HG03064 (cell line): ENCODE results near the gene OR51B2.
"Not testable (repeated sequence)": the region's sequence is repeated elsewhere in the genome, so short reads cannot be mapped to it uniquely, and the experiment has no call there.

Experiments used
- ATAC-seq: cut with Tn5 transposase; IDR thresholded peaks from one replicate; pipeline ENCODE4 v1.9.1; 2021; ENCODE audit warnings: low read depth; ENCODE audit not compliant: unreplicated experiment

Gene OR51B2, protein sequence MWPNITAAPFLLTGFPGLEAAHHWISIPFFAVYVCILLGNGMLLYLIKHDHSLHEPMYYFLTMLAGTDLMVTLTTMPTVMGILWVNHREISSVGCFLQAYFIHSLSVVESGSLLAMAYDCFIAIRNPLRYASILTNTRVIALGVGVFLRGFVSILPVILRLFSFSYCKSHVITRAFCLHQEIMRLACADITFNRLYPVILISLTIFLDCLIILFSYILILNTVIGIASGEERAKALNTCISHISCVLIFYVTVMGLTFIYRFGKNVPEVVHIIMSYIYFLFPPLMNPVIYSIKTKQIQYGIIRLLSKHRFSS

GRCh38 chr11:5324197-5324596 lies at the start of gene OR51B2:
OR51B2 (minus strand) TSS chr11:5324297; CDS start chr11:5324297, 0 bp downstream.
- no peak for ATAC-seq

DNA sequence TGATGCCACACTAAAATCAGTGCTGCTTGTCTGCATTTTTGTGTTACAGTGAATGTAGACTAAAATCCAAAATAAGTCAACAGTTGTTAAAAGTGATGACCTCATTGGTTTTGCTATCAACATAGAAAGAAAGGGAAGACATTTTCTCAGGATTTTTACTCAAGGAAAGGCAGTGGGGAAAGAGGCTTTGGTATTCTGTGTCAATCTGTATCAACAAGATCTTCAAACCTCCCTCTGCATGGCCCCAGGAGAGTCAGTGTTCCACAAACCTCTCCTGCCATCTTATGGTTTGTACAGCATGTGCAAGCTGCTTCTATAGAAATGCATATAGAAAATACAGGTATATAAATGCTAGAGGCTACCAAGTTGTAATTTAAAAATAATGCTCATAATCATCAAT lies 45.7 kb upstream of the OR51B2 start:
- peak; percentile 60 for ATAC-seq

GRCh38 chr11:5368502-5369043 lies 44.5 kb upstream of the OR51B2 start:
- peak; percentile 52 for ATAC-seq

DNA sequence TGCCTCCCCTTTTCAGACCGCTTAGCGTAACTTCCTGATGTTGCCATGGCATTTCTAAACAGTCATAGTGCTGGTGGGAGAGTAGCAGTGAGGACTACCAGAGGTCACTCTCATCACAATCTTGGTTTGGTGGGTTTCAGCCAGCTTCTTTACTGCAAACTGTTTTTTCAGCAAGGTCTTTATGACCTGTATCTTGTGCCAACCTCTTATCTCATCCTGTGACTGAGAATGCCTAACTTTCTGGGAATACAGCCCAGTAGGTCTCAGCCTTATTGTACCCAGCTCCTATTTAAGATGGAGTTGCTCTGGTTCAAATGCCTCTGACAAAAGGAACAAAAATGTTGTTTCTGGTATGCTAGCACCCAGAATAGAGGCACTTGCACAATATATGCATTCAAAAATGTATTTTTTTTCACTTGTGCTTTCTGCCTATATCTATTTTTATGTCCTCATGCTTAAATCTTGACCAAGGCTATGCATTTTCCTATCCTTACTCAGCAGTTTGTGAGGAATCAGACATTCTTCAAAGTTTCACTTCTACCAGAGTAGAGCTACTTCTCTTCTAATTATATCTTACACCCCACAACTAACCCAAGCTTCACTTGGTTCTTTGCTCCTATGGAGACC lies 43.5 kb upstream of the OR51B2 start:
- ATAC-seq: no peak

DNA sequence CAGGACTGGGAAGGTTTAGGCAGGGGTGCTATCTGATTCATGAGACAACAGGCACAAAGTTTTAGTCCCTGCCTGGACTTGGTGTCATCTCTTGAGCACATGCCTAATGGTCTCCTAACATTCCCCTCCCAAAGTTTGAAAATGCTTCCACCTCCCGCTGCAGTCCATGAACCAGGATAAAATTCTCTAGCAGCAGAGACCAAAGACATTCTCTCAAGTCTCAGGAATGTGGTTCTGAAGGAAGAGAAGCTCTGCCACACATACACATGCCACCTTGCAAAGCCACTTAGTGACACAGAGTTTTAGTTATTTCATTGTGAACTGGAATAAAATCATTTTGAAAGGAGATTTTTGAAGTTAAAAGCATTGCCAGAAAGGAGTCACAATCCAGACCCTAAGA lies 42.8 kb upstream of the OR51B2 start:
- ATAC-seq: no peak

DNA sequence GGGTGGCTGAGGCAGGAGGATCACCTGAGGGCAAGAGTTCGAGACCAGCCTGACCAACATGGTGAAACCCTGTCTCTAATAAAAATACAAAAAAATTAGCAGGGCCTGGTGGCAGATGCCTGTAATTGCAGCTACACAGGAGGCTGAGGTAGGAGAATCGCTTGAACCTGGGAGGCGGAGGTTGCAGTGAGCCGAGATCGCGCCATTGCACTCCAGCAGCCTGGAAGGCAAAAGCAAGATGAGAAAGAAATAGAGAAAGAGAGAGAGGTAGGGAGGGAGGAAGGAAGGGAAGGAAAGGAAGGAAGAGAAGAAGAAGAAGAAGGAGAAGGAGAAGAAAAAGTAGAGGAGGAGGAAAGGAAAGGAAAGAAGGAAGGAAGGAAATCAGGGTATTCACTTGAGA lies 42.3 kb upstream of the OR51B2 start:
- ATAC-seq: not testable (repeated sequence)

DNA sequence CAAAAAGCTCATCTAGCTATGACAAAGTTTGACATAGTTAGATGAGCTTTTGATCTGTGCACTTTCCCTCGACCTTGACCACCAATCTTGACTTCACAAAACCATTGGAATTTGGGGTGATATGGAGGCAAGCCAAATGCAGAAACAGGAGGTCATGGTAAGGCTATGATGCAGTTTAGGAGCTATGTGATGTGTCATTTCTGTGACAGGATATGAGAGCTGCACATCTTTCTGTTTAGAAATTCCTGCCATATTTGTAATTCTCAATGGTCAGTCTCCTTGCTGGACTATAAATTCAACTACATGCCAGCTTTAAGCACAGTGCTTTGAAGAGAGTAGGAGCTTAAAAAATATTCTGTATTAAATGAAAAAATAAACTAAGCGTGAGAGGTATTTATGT lies 40.1 kb upstream of the OR51B2 start:
- ATAC-seq: no peak

DNA sequence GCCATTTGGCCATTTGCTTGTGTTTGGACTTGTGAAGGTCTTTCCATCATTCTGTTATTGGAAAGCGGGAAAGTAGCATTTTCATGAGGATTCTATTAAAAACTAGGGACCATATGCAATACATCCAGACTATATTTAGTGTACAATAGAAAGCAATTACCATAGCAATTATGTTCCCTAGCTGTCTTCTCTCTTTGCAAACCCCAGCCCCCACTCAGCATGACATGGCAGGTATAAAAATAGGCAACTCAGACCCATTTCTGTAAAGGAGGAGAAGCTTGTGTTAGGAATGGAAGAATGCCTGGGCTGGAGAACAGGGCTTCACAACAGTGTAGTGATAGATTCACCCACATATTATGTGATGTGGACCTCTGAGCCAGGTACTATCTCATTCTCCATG lies 39.6 kb upstream of the OR51B2 start:
- no peak for ATAC-seq

- ATAC-seq: no peak
Measured at GRCh38 chr11:5362017-5362625, 38.0 kb upstream of the OR51B2 start.

DNA sequence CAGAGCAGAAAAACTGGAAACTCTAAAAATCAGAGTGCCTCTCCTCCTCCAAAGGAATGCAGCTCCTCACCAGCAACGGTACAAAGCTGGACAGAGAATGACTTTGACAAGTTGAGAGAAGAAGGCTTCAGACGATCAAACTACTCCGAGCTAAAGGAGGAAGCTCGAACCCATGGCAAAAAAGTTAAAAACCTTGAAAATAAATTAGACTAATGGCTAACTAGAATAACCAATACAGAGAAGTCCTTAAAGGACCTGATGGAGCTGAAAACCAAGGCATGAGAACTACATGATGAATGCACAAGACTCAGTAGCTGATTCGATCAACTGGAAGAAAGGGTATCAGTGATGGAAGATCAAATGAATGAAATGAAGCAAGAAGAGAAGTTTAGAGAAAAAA lies 31.9 kb upstream of the OR51B2 start:
- not testable (repeated sequence) for ATAC-seq

DNA sequence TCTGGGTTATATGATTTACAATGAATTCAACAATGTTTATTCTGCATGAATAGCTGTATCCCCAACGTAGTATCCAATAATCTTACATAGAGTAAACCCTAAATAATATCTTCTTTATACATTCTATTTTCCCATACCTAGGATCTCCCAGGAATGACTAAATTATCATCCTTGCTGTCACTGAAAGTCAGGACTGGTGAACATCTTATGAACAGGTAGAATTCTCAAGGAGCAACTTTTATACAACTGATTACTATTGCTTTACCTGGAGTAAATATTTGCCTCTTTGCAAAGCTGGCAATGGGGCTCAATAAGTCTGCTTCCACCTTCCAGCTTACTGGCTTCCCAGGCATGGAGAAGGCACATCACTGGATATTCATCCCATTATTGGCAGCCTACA lies 27.1 kb upstream of the OR51B2 start, which contains the start of gene OR51B6:
Gene OR51B6, plus strand, starts transcription at position 301 of the 400 bp plus-strand sequence. Its CDS starts 0 bp downstream, at position 301.
- ATAC-seq: no peak

DNA sequence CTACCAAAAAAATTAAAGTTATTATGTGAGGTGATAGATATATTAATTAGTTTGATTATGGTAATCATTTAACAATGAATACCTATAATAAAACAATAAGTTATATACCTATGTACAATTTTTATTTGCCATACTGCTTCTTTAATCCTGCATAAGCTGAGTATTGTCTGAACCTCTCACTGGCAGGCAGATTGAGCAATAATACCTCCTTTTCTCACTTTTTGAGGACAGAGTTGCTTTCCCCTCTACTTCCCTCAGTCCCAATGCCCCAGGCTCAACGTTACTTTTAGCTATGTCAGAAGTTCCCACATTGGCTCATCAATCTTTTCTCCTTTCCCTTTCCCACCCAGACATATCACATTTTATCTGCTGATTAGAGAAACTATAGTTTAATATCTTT lies 25.5 kb upstream of the OR51B2 start:
- no peak for ATAC-seq

DNA sequence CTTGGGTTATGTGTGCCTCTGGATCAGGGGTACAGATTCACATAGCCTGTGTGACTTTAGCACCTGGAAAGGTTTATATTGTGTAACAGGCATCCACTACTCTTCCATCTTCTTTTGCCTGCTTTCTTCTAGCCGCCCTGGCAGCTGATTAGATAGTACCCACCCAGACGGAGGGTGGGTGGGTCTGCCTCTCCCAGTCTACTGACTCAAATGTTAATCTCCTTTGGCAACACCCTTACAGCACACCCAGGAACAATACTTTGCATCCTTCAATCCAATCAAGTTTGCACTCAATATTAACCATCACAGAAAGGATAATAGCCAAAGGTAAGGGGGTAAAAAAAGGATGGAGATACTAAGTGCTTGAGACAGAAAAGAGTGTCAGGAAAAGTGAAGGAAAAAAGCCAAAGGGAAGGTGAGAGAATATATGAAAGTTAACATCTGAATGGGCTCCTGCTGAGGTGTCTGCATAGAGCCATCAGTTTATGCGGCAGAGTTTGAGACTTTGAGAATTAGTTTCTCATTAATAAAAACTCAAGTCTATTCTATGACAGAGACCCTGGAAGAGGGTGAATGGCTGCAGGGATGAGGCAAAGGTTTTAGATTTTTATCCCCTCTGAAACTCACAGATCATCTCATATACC lies 24.6 kb upstream of the OR51B2 start:
- ATAC-seq: no peak

DNA sequence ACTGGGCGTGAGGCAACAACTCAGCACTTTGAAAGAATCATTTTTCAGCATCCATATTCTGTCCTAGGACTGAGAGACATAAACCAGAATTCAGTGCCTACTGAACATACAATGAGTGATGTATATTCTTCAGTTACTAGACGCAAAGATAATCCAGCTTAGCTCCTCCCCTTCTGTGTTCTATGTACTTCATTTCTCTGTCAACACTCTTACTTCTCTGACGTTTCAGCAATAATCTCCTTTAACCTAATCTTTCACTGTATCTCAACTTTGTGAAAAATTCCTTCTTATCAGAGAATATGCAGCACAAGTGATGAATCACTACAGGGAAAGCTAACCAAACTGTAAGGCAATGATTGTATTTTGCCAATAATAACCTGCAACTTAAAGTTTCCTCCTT lies 21.7 kb upstream of the OR51B2 start:
- no peak for ATAC-seq

DNA sequence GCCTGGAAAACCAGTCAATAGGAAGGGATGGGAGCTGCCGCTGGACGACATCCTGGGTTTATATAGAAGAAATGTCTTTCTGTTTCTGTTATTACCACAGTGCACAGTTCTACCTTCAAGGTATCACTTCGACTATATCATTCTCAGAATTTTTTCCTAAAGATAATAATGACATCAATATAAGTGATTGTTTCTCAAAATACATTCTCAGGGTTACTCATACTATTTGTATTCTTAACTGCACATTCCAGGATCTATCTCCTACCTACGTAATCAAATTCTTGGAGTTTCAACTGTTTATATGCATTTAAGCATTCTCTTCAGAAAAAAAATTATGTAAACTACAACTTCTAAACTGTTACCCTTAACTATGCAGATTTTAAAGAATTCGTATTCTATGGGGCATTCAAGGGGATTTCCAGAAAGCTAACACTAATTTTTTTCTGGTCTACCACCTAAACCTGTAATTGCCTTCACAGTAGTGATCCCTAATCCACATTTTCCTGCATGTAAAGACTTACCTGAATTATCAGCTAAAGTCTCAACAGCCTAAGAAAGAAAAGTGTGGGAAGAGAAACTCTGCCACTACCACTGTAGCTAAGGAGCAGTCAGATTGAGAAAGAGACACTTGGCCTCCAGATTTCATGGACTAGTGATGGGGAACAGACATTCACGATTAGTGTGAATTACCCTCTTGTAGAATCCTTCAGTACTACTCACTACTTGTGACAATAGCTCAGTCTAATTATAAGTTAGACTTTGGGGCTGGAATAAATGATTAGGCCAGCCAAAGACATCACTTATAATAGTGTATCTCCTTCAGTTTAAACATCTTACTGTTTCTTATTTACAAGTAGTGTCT lies 19.6 kb upstream of the OR51B2 start, which contains the start of gene OR51B5:
Gene OR51B5, minus strand, starts transcription at position 51 of the 862 bp plus-strand sequence. Its CDS starts 0 bp downstream, at position 51.
- ATAC-seq: no peak

DNA sequence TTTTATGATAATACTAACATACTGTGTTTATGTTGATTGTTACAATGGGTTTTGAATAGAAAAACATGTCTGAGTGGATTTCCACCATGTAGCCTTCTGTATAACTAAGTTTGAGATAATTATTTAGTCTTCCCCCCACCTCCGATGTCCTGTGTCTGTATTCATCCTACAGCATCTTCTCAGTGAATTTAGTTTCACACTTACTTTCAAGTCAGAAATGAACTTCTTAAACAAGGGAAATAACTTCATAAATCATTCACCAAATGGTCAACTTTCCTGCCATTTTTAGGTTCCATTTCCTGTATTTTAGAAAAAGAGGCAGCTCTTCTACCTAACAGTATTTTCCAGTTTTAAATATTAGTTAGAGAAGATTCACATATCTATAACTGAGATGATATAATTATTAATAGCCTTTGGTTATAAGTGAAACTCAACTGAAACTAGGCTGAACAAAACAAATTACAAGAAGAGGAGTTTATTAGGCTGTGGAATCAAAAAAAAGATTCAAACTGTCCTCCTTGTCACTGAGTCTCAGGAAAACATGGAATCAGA lies 15.8 kb upstream of the OR51B2 start:
- ATAC-seq: peak; percentile 74

DNA sequence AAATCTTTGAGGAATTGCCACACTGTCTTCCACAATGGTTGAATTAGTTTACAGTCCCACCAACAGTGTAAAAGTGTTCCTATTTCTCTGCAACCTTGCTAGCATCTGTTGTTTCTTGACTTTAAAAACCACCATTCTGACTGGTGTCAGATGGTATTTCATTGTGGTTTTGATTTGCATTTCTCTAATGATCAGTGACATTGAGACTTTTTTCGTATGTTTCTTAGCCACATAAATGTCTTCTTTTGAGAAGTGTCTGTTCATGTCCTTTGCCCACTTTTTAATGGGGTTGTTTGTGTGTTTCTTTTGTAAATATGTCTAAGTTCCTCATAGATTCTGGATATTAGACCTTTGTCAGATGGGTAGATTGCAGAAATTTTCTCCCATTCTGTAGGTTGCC lies 13.2 kb upstream of the OR51B2 start:
- not testable (repeated sequence) for ATAC-seq

GRCh38 chr11:5336331-5336730 lies 12.2 kb upstream of the OR51B2 start:
- ATAC-seq: no peak

GRCh38 chr11:5335170-5335569 lies 11.1 kb upstream of the OR51B2 start:
- ATAC-seq: no peak

- no peak for ATAC-seq
Measured at GRCh38 chr11:5317292-5317691, 6.8 kb downstream of the OR51B2 start.
